RCC 7860 (cell line): ENCODE results near the gene TEN1.
"Not testable (repeated sequence)": the region's sequence is repeated elsewhere in the genome, so short reads cannot be mapped to it uniquely, and the experiment has no call there.

Experiments used
- DNase-seq: peaks from one replicate; pipeline ENCODE4 v3.0.0-alpha.2; 2015; ENCODE audit warnings: low spot score
- FAIRE-seq: peaks from 2 replicates; lab custom pipeline; 2012; peaks lifted over from hg19 to GRCh38; lab: Jason Lieb, UNC

Gene TEN1, protein sequence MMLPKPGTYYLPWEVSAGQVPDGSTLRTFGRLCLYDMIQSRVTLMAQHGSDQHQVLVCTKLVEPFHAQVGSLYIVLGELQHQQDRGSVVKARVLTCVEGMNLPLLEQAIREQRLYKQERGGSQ

DNA sequence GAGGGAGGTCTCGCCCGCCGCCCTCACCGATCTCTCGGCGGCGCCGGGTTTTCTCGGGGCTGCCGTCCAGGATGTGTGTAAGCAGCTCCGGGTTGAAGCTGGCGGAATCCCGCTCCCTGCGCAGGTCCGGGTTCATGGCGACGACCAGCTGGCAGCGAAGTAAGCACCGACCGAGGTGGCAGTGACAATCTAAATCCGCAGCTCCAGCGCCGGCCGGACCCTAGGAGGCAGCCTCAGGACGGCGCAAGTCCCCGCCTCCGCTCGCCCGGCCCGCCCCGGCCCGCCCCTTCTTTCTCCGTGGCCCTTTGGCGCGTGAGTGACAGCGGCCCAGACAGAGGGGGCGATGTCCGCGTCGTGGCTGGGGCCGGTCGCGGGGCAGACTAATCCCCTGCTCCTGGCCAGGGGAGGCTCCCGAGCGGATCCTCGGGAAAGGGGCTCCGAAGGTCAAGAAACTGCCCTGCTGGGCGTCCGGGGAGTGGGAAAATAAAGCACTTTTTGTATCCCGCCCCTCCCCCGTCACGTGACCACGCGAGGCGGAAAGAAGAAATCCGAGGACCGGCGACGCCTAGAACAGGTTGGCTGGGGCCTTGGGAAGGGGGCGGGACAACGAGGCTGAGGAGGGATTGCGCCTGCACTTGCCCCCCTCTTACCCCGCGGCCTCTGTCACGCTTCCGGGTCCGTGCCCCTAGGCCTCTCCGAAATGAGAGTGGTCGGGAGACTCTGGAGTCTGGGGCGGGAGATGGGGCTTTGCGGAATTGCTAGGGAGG lies at the start of gene TEN1, which contains the start of gene ACOX1:
TSS of gene TEN1 (plus strand) at position 303 of the 767 bp plus-strand sequence. CDS start 6,953 bp downstream, outside the sequence.
TSS of gene ACOX1 (minus strand) at position 229 of the 767 bp plus-strand sequence. CDS start at position 136, 93 bp downstream.
- DNase-seq: peak; percentile 92
- FAIRE-seq: peak; percentile 79

GRCh38 chr17:75931062-75931461 lies 48.0 kb upstream of the TEN1 start:
- DNase-seq: no peak
- no peak for FAIRE-seq

- DNase-seq: no peak
- FAIRE-seq: no peak
These were observed 46.2 kb upstream of the TEN1 start for GRCh38 chr17:75932852-75933251.

GRCh38 chr17:75933808-75934207 lies 45.2 kb upstream of the TEN1 start:
- DNase-seq: no peak

GRCh38 chr17:75937652-75938051 lies 41.4 kb upstream of the TEN1 start:
- FAIRE-seq (no peak), DNase-seq (no peak)

More at GRCh38 chr17:75933808-75934207, 45.2 kb upstream of the TEN1 start:
- no peak for FAIRE-seq

DNA sequence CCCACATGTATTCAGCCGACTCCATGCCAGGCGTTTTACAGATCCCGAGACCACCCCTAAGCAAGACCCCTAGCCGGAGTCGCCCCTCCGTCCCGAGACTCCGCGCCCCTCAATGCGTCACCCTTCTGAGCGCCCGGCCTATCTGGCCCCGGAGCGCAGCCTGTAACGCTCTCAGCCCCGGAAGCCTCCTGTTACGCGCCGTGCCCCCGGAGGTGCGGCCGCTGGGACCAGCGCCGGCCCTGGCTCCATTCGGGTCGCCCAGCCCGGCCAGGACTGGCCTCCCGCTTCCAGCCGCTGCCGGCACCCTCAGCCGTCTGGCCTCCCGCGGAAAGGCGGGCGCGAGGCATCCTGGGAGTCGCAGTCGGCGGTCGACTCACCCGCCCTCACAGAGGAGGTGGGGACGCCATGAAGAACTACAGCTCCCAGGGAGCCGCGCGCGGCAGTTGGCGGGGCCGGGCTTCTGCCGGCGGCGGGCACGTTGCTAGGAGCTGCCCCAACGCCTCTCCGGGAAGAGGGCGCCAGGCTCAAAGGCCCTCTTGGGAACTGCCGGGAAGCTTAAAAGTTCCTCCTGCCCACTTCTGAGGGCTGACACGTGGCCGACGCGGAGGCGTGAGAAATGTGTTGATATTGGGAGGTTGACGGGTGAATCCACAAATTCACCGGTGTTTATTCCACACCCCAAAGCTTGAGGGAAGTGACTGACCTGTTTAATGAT lies 38.2 kb upstream of the TEN1 start, which contains the start of gene FBF1:
TSS of gene FBF1 (minus strand) at position 316 of the 715 bp plus-strand sequence. CDS start 2,893 bp downstream, outside the sequence.
- peak; percentile 72 for FAIRE-seq
- DNase-seq: peak; percentile 92

DNA sequence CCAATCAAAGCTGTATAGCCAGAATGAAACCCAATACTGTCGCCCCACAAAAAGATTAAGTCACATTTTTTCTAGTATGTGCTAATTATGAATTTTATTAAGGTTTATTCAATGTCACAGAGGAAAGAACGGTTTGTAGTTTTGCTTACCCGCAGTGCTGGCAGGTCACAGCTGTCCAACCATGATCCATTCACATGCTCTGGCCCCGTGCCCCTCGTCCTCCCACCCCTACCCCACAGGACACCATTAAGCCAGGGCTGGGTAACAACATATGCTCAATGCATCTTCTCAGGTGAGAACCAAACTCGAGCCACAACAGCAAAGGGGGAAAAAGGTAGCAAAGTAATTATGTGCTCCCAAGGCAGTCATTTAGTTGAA lies 37.6 kb upstream of the TEN1 start:
- DNase-seq (no peak), FAIRE-seq (no peak)

- DNase-seq (no peak), FAIRE-seq (no peak)
These were observed 36.6 kb upstream of the TEN1 start for GRCh38 chr17:75942473-75942872.

DNA sequence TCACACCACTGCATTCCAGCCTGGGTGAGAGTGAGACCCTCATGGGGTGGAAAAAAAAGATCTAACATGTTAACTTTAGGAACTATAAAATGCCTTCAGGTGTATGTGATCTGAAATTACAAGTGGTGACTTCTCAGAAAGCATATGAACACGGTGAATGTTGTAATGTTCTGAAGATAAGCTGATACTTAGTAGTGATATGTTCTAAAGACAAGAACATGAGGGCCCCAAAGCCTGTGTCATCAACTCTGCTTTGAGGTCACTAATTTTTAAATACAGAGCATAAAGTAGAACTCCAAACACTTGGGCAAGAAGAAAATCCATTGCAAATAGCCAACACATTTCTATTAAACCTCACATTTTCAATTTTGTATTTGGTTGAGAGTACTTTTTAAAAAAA lies 35.5 kb upstream of the TEN1 start:
- DNase-seq: no peak
- no peak for FAIRE-seq

DNA sequence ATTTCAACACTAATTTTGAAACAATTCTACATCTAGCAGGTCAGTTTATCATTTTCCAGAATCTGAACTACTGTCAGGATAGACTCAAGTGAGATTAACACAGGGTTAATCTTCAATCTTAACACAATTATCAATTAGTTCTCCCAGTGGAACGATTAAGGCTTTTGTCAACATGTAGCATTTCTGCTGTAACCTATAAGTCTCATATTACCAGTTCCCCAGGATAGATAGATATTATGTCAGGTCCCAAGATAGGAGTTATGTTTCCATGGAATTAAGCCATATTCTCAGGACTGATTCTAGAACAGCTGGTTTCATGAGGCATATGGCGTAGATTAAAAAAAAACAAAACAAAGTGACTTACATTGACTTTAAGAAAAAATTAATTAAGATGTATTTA lies 33.8 kb upstream of the TEN1 start:
- DNase-seq: no peak
- no peak for FAIRE-seq

DNA sequence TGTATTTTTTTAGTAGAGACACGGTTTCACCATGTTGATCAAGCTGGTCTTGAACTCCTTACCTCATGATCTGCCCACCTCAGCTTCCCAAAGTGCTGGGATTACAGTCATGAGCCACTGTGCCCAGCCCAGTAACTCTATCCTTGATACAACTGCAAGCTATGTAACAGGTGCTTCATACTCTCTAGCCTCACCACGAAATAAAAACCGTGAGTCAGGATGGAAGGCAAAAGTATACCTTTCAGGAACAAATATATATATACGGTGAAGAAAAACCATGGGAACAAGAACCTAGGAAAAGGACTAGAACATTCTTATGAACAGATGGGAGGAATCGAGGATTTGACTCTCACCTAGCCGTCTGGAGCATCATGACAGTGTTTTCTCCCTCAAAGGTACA lies 28.6 kb upstream of the TEN1 start:
- no peak for DNase-seq
- FAIRE-seq: no peak

DNA sequence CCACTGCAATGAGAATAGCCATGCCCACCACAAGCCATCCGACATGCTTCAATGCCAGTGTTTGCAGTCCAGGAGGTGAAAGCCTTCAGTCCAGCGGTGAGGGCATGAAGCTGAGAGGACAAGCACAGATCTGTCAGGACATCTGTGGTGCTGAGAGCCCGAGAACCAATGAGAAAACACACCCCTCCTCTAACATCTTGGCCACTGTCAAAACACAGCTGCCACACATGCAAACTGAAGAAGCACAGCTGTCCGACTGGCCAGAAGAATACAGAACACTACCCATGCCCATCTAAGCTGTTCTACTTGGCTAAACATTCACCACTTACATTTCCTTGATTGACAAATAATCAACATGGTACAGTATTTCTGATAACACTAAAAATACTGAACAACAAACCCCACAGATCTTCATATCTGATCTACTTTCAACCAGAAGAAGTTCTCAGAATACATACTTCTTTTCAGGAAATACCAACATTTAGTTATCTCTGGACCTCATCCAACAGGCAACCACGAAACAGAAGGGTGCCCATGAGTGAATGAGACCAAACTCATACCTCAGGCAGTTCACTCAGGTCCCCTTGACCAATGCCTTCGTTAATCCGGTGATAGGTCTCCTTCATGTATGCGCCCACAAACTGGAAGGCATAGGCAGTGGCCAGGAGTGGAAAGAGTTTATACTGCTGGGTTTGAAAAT lies 28.0 kb upstream of the TEN1 start:
- no peak for DNase-seq
- peak; percentile 7 for FAIRE-seq

GRCh38 chr17:75959051-75959838 lies 19.8 kb upstream of the TEN1 start:
- FAIRE-seq: no peak
- DNase-seq: no peak

- DNase-seq: no peak
- FAIRE-seq: no peak
These were observed 19.1 kb upstream of the TEN1 start for GRCh38 chr17:75959839-75960511.

DNA sequence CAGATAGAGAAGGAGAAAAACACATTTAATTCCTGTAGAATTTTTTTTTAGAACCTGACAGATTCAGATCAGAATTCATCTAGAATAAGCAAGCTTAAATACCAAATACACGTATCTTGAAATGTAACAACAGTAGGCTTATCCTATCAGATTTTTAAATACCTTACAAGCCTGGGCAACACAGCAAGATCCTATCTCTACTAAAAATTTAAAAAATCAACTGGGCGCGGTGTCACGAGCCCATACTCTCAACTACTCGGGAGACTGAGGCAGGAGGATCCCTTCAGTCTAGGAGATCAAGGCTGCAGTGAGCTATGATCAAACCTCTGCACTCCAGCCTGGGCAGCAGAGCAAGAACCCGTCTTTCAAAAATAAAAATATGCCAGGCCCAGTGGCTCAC lies 13.6 kb upstream of the TEN1 start:
- DNase-seq (no peak), FAIRE-seq (no peak)

DNA sequence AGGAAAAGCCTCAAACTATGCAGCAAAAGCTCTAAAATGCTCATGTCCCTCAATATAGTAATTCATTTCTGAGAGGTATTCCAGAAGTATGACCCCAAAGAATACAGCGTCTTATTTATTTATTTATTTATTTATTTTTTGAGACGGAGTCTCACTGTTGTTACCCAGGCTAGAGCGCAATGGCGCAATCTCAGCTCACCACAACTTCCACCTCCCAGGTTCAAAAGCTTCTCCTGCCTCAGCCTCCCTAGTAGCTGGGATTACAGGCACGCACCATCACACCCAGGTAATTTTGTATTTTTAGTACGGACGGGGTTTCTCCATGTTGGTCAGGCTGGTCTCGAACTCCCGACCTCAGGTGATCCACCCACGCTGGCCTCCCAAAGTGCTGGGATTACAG lies 10.0 kb upstream of the TEN1 start:
- not testable (repeated sequence) for DNase-seq, FAIRE-seq

DNA sequence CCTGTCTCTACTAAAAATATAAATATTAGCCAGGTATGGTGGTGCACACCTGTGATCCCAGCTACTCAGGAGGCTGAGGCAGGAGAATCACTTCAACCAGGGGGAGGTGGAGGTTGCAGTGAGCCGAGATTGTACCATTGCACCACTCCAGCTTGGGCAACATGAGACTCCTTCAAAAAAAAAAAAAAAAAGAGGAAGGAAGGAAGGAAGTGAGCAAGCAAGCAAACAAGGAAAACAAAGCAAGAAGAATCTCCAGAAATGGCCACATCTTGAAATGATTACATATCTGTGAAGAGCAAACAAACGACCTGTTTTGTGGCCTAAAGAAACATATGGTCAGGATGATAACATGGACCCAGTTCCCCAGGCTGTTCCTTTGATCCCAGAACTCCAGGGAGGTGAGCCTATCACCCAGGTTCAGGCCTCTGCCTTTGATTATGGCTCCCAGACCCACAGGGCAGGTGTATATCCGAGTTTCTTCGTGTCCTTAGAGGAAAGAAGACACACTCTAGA lies 9.0 kb upstream of the TEN1 start:
- DNase-seq (no peak), FAIRE-seq (no peak)

DNA sequence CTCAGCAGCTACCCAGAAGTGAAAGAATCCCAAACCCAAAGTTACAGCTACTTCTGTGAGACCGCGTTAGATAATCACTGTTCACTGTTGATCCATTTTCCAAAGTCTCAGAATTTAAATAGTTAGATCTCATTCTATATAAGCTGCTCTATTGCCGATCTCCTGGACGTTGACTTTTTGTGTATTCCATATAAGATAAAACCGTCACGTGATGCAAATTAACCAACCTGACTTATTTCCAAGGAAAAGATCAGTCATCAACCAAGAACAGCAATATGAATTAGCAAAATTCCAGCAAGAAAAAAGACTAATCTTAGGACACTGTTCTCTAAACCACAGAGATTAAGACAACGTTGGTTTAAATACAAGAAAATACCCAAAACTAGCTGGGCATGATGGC lies 8.4 kb upstream of the TEN1 start:
- FAIRE-seq: no peak

DNA sequence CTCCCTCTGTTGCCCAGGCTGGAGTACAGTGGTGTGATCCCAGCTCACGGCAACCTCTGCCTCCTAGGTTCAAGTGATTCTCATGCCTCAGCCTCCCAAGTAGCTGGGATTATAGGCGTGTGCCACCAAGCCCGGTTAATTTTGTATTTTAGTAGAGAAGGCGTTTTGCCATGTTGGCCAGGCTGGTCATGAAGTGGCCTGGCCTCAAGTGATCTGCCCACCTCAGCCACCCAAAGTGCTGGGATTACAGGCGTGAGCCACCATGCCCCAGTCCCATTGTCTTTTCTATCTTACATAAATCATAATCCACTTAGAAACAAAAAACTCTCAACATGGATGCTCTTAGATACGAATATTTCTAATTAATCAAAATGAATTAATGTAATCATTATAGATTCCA lies 3.9 kb upstream of the TEN1 start:
- FAIRE-seq, DNase-seq: not testable (repeated sequence)

More for the DNA sequence above, 8.4 kb upstream of the TEN1 start:
- no peak for DNase-seq
